Stimulated activated CD8-positive, alpha-beta memory T cell treated with anti-CD3 and anti-CD28 coated beads, Interleukin-15, amount 100 ng/mL, for 24 hours (primary cell): ENCODE data around the gene LMOD2.

Experiments used
- DNase-seq: peaks from one replicate; pipeline ENCODE4 v3.0.0-alpha.2; 2020; ENCODE audit warnings: low read depth

The LMOD2 gene

DNA sequence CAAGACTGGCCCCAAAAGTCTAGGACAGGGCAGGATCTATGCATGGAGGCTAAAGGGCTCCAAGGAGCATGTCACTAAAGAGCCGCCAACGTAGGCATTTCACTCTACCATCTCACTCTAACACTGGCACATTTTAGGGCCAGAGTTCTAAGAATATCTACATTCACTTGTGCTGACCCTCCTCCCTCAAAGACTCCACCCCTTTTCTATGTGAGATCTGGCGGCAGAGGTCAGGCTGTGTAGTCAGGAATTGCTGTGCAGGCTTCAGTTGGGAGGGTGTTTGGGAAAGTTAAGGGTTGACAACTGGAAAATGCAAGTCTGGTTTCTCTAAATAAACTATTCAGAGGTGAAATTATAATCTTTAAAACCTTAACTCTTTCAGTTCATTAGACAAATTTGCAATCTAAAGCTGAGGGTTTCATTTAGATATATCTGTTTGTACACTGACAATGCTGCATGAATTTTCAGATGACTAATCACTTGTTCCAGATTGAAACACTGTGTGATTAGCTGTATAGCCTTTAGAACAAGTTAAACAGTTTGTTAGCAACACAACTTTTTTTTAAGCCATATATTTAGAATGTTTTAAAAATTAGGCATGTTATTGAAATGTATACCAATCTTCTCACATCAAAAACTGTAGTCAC lies 18.2 kb downstream of the LMOD2 start:
- no peak for DNase-seq

DNA sequence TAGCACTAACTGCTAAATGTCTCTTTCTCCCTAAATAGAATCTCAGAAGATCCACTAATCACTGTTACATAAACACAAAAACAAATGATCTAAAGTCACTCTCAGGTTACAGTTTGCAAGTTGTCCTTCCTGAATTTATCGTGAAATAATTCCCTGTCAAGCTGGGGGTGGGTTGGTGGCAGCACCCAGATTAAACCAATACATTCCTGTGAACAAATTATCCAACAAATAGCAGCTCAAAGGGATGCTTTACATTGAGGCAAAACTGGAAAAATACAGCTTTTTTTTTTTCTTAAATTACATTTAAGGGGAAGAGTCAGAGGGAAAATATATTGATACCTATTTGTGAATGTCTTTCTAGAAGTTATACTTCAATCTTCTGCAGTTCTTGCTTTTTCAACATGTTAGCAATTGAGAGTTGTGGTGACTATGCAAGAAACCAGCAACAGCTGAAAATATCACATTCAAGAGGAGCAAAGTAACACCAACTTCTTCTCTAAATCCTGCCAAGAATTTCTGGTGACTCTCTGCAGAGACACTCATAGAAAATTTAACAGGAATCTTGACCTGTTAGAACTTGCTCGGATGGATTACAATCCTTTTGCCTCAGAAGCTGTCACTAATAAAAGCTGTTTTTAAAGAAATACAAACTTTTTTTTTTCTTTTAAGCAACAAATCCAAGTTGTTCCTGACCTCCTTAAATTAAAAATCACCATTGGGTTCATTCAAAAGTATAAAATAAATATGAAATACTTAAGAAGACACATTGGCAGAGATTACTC lies 18.9 kb downstream of the LMOD2 start:
- DNase-seq = no peak

DNA sequence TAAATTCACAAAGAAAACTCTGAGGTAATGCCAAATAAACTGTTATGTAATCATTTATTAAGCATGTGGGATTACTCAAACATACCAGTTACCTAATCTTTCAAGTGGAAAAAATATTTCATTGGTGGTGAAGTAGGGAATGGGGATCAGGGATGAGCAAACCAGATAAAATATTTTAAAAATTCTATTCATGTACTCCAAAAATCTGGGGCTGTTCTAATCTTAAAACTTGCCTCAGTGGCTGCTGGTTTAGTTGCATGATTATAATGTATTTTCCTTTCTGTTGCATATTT lies 19.5 kb downstream of the LMOD2 start:
- DNase-seq = no peak

DNA sequence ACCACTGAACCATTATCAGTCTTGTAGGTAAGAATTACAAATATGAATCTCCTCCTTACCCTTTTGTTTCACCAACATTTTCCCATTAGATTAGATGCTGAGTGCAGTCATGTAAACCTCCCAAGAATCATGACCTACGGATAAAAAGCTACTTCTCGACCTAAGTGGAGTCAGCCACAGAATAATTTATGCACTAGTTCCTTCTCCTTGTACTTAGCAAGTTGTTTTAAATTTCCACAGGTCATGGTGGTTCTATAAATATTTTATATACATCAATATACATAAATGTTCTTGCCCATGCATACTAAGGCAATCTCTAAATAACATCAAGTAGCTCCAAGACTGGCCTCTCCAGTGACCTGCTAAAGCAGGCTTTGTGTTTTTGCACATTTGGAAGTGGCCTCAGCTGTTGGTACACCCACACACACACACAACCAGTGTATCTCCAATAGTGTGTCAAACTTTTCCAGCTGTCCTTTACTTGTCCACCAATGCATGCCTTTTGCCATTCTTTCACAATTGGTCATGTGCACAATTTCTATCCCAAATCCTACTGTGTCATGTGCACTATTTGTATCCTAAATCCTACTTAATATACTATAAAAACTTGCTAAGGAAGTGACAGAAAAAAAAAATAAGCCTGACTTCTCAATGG lies 21.5 kb downstream of the LMOD2 start:
- no peak for DNase-seq

DNA sequence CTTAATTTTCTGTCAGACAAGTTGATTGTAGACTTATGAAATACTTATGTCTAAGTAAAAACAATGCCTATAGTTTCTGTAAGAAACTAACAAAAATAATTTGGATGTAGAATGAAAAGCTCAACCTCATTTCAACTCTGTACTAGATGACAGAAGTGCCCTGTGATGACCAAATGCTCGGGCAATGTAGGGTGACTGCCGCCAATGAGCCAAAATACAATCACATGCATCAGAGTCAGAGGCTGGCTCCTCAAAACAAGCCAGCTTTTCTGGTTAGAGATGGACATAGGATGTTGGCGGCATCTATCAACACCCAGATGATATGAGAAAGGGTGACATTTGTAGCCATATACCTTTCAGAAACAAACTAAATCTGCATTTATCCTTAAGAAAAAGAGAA lies 23.9 kb downstream of the LMOD2 start:
- DNase-seq = no peak

DNA sequence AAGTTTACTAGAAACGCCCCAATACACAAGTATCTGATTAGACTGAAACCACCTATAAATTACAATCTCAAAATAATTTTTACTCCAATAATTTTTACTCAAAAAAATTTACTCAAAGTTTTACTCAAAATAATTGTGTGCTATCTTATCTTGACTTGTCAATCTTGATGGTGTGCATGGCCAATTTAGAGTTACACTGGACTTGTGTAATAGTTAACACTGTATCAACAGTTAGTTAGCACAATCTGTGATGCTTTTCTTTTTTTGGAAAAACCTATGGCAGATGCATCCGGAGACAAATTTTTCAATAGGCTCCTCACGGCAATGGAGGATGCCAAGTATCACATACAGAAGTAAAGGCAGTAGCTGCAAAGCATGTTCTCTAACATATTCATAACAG lies 24.9 kb downstream of the LMOD2 start:
- no peak for DNase-seq

DNA sequence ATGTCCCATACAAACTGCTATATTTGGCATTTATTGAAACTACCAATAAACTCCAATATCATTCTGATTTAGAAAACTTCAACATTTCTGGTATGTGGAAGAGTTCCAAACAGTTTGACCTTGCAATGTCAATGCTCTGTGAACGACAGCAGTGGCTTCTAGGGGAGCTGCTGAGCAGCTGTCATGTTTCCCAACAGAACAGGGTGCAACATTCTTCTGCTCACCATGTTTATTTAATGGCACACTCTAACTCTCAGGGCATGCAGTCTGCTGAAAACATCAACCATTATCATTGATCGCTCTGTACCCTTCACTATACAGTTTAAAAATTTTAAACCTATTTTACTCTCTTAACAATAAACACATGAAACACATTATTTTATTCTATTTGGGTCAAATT lies 25.9 kb downstream of the LMOD2 start:
- DNase-seq = no peak

DNA sequence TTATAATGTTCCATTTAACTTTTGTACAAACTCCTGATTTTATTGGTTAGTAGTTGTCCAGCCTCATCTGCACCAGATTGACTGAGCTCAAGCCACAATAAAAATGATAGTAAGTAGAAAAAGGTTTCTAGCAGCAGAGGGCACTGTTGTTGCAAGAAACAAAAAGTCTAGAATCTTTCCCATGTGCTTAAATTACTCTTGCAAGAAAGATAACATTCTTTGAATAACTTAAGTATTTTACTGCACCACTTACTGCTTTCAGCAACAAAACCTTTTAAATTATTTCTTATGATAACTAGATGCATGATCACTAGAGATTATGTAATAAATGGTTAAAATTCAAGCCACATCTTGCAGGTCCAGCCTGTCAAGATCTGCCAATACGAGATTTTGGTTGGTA lies 27.0 kb downstream of the LMOD2 start:
- DNase-seq = no peak

DNA sequence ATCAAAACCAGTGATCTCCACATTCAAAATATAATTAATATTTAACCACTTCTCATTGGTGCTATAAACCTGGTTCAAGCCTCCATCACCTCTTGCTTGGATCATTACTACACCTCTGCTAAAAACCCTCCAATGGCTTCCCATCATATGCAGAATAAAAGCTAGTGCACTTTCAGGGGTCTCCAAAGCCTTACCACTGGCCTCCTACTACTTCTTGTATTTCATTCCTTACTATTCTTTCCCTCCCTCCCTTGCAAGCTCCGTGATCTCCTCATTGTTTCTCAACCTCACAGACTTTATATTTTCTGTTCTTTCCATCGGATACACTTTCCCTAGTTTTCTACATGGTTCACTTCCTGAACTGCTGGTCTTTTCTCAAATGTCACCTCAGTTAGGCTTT lies 31.5 kb downstream of the LMOD2 start:
- DNase-seq = no peak

DNA sequence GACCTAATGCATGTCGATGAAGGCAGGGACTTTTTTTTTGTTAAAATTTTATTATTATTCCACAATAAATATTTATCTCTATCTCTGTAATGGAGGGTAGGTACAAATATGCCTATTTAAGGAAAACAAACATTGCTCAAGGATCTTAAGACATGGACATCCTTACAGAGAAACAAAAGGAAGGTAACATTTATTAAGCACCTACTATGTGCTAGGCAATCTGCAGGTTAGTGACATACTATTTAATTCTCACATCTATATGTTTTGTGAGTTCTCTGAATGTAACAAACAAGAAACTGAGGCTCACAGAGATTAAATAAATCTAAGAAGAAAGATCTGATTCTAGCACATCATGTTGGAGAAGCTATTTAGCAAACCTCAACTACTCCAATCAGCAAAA lies 32.1 kb downstream of the LMOD2 start:
- DNase-seq = no peak

DNA sequence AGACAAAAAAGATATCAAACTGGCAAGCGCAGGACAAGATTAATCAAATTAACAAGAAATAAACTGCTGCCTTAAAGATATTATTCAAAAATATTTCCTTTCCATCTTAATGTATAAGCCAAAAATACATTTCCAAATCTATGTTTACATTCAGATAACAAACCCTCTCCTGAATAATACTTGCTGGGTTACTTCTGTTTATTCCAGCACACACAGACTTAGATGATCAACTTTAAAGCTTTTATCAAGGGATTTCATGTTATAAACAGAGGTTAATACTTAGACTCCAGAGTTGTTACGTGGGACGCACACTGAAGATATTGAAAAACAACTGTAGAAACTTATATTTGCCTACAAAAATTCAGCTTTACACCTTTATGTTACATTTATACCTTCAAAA lies 33.6 kb downstream of the LMOD2 start:
- DNase-seq = no peak

DNA sequence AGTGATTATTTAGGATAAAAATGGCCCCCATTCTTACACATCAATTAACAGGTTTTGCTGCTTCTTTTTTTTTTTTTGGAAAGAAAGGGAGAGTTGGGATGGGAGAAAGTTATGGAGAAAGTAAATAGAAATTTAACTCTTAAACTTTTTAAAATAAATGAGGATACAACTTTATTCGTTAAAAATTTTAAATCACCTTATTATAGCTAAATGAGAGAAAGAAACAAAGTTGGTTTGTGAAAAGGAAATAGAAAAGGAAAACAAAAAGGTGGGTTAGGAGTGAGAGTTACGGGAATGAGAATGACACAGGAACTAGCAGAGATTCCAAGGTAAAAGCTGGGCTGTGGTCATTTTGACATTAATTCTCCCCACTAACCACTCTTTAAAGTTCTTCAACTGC lies 34.9 kb downstream of the LMOD2 start:
- DNase-seq = no peak

DNA sequence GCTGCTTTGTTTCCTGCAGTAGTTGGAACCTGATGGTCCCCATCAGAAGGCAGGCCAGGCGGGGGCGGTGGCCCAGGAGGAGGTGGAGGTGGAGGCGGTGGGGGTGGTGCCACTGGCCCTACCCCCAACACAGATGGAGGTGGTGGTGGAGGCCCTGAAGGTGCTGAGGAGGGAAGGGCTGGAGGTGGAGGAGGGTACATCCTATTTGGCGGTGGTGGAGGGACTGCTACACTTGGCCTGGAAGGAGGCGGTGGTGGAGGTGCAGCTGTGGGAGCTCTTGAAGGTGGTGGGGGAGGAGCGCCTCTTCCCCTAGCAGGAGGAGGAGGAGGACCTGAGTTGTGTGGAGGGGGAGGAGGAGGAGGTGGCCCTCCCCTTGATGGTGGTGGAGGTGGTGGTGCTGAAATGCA lies 36.8 kb downstream of the LMOD2 start:
- no peak for DNase-seq

DNA sequence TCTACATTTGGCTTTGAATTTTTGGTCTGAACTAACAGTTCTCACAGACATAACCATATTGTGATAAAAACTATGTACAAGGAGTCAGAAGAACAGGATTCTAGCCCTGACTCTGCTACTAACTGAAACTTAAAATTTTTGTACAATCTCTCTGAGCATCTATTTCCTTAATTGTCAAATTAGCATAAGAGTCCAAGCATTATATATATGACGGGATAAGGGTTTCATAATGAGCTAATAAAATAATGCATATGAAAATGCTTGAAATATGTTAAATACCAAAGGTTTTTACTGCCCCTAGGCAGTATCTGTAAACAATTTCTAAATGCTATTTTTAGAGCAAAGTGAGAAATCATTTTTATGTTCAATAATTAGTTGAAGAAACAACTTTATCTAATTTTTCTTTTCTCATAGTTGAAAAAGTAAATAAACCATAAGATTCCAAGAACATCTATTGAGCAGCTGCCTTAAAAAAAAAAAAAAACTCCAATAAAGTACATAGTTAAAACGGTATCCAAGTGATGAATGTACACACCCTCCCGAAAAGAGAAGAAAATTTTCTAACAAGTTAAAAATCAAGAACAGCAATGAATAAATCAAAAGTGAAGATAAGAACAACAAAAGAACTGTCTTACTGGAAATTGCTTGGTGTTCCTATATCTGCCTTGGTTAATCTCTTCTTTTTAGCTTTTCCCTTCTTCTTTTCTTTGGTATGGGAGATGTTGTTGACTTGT lies 40.4 kb downstream of the LMOD2 start:
- DNase-seq = no peak

DNA sequence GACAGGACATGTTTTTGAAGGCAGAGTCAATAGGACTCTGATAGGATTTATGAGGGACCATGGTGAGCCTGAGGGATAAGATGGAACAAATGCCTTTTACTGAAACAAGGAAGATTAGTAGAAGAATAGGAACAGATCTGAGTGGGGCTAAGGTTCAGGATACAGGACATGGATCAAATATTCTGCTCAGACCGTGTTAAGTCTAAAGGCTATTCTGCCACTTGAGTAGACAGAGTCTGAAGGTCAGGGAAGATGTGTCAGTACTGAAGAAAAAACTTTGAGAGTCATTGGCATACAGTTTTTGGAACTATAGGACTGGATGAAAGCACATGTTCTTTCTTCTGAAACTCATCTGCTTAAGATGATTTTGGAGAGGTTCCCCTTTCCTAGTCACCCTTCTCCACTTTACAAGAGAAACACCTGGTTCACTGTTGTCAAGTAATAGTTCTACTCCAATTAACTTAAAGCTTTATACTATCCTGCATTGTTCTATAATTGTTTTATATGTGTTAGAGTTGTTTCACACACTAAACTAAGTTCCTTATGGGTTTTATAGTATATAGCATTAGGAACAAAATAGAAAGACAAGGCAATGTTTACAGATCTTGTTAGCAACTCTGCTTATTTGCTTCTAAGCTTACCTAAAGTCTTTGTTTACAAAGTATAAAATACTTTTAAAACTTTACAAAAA lies 49.7 kb downstream of the LMOD2 start:
- no peak for DNase-seq

DNA sequence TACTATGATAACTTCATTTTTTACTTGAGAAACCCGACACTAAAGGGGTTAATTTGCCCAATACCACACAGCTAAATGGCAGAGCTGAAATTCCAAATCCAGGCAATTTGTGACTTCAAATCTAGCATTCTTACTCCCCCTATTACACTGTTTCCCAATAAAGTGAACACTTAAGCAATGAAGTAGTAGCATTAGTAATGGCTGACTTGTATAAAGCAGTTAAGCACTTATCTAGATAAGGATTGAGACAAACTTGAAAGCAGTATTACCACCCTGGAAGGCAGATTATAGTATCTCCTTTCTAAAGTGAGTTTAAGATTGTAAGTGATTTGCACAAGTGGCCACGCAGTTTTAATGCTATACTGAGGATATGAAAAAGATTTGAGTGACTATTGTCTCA lies 53.9 kb downstream of the LMOD2 start:
- no peak for DNase-seq

DNA sequence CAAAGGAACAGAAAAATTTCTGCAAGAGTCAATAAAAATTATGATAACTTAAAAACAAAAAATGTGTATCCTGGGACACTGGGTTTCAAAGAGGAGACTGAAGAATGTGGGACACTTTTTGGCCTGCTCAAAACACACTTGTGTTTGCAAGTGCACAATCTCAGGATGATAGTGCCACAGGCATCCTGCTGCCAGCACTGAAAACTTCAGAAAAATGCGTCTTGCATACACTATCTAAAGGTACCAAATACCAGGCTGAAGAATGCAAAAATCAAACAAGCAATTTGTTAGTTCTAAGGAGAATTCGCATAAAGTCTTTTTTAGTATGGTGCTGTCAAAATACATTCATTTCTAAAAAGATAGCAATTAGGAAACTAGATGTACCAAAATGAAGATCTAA lies 55.0 kb downstream of the LMOD2 start:
- DNase-seq = no peak

DNA sequence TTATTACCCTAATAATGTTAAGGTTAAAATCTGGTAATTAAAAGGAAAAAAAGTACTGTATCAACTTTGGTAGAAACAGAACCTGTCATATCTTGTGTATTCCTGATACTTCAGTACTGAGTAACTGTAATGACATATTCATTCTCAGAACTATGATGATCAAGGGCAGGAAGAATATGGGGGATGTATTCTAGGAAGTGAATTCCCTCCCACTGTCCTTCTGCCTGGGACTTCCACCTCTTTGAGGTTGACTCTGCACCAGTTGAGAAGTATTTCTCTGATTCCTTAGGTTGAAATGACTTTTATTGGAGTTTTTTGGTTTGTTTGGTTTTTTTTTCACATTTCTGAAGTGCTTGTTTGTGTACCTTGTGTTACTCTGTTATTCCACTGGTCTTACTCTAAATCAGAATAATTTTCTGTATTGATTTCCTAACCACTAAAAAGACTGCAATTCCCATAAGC lies 56.2 kb downstream of the LMOD2 start:
- DNase-seq = no peak

DNA sequence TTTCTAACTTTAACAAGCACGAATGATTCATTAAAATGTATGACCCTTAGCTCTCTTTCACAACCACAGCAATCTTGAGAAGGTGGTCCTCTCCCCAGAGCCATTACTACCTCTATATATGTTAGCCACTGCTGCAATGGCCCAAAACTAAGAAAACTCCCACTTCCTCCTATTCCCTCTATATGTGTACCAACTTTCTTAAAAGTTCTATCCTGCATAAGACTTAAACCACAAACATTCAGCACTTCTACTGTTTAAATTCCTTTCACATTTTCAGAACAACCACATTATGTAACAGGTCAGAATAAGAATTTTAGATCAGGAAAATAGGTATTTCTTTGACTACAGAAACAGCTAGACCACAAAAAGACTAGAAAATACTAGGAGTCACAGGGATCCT lies 57.0 kb downstream of the LMOD2 start:
- no peak for DNase-seq
